GM10248 (cell line): ENCODE measurements around the gene CYB561D1.
"Not testable (repeated sequence)": the region's sequence is repeated elsewhere in the genome, so short reads cannot be mapped to it uniquely, and the experiment has no call there.

Experiments used
- CTCF ChIA-PET: fragments of 300-600 bp; sonication (Branson Sonifier 250); formaldehyde crosslinking; extraction: SDS; loops from one replicate; lab custom pipeline; 2021; ENCODE audit warnings: antibody characterized with exemption; lab: Yijun Ruan, JAX
- POLR2A ChIA-PET: fragments of 350-650 bp; sonication (Branson Sonifier 250); formaldehyde crosslinking; extraction: SDS; loops from one replicate; lab custom pipeline; 2020; ENCODE audit warnings: antibody characterized with exemption; lab: Yijun Ruan, JAX
- DNase-seq: peaks from one replicate; pipeline ENCODE4 v3.0.0; 2012; ENCODE audit errors: extremely low spot score
- CTCF ChIP-seq: IDR thresholded peaks from 2 replicates; pipeline ENCODE4 v1.5.1; 2012; ENCODE audit warnings: mild to moderate bottlenecking, low read depth; ENCODE audit errors: extremely low read depth, missing control alignments, control extremely low read depth

The CYB561D1 gene

GRCh38 chr1:109472779-109473178 is 21.1 kb upstream of the CYB561D1 start:
- ChIA-PET POLR2A (no interaction called here), CTCF (interaction anchor here (1.2 to 5.5 kb wide), 3 partner anchors 10 to 60 kb away, joined by 3 to 26 read pairs (median 5); no protein-coding TSS in a partner anchor)
- TF ChIP-seq CTCF, result no peak
- DNase-seq, result no peak

GRCh38 chr1:109473284-109474057 is 20.4 kb upstream of the CYB561D1 start:
- POLR2A ChIA-PET, DNase-seq: not testable (repeated sequence)
- CTCF ChIA-PET, result interaction anchor here (1.0 to 5.5 kb wide), 2 partner anchors 21 to 59 kb away, joined by 3 to 26 read pairs; partner anchors contain the start of gene CYB561D1

- no peak for TF ChIP-seq CTCF
- POLR2A ChIA-PET, result no interaction called here
- CTCF ChIA-PET, result interaction anchor here (1.7 to 5.5 kb wide), 3 partner anchors 15 to 58 kb away, joined by 9 to 26 read pairs (median 11); partner anchors contain the start of gene CYB561D1
- DNase-seq, result no peak
Observed at GRCh38 chr1:109474697-109475096, 19.2 kb upstream of the CYB561D1 start.

- no peak for TF ChIP-seq CTCF
- CTCF ChIA-PET, result interaction anchor here (1.7 to 5.5 kb wide), 3 partner anchors 14 to 57 kb away, joined by 9 to 26 read pairs (median 11); partner anchors contain the start of gene CYB561D1
- DNase-seq, result no peak
- POLR2A ChIA-PET, result no interaction called here
Observed at GRCh38 chr1:109475261-109475660, 18.6 kb upstream of the CYB561D1 start.

GRCh38 chr1:109476825-109477224 is 17.1 kb upstream of the CYB561D1 start:
- ChIA-PET POLR2A (no interaction called here), CTCF (interaction anchor here (2.4 kb wide), 1 partner anchor 17 kb away, joined by 9 read pairs; the partner anchor contains the start of gene CYB561D1)
- DNase-seq, result no peak
- no peak for TF ChIP-seq CTCF

- DNase-seq, result no peak
- ChIA-PET POLR2A (no interaction called here), CTCF (interaction anchor here (1.2 to 43.8 kb wide), 4 partner anchors 16 to 86 kb away, joined by 3 to 1898 read pairs (median 4); partner anchors contain the start of genes CYB561D1 and GPR61)
- TF ChIP-seq CTCF, result no peak
Observed at GRCh38 chr1:109477821-109478220, 16.1 kb upstream of the CYB561D1 start.

GRCh38 chr1:109478806-109479205 is 15.1 kb upstream of the CYB561D1 start:
- no peak for TF ChIP-seq CTCF
- POLR2A ChIA-PET, result no interaction called here
- no peak for DNase-seq
- CTCF ChIA-PET, result interaction anchor here (1.2 to 43.8 kb wide), 5 partner anchors 12 to 87 kb away, joined by 3 to 1898 read pairs (median 4); partner anchors contain the start of genes CYB561D1 and GPR61
